Chondrocyte (in vitro differentiated cells): Measurements from ENCODE around the gene PLEKHM2. TPM values are rescaled to one million over a fixed set of nuclear protein-coding genes. Genes with fewer than 3 reads are reported as not detected.

Experiments
- DNase-seq: peaks from one replicate; pipeline ENCODE4 v3.0.0; 2021; ENCODE audit warnings: mixed read lengths, low spot score
- H3K27ac Mint-ChIP-seq: one replicate; pipeline ENCODE4 v1.8.0; 2021; ENCODE audit warnings: mild to moderate bottlenecking, moderate library complexity, mixed read lengths; ENCODE audit not compliant: unreplicated experiment
- H3K27me3 Mint-ChIP-seq: 2 replicates; pipeline ENCODE4 v1.8.0; 2021; ENCODE audit warnings: low read depth, mixed read lengths
- H3K36me3 Mint-ChIP-seq: 2 replicates; pipeline ENCODE4 v1.8.0; 2021; ENCODE audit warnings: low read depth, mixed read lengths
- H3K4me1 Mint-ChIP-seq: 2 replicates; pipeline ENCODE4 v1.8.0; 2021; ENCODE audit warnings: low read depth, mild to moderate bottlenecking, mixed read lengths
- H3K4me3 Mint-ChIP-seq: one replicate; pipeline ENCODE4 v1.8.0; 2021; ENCODE audit warnings: mild to moderate bottlenecking, moderate library complexity, mixed read lengths; ENCODE audit not compliant: unreplicated experiment
- H3K9me3 Mint-ChIP-seq: 2 replicates; pipeline ENCODE4 v1.8.0; 2021; ENCODE audit warnings: low read depth, mixed read lengths
- total RNA-seq: library from RNA; stranded (reverse); gene quantifications from 3 replicates; pipeline ENCODE4 v1.2.1, GENCODE V29; 2021
- TF ChIP-seq, protein P1 (sequence below): fragments of 200-600 bp; sonication (generic); IDR thresholded peaks from 2 replicates; pipeline ENCODE4 v1.5.0; 2021; ENCODE audit warnings: antibody characterized with exemption, mild to moderate bottlenecking, moderate library complexity

PLEKHM2 gene
- total RNA-seq, 1 donor from 2014 or later: 68.3 TPM

DNA sequence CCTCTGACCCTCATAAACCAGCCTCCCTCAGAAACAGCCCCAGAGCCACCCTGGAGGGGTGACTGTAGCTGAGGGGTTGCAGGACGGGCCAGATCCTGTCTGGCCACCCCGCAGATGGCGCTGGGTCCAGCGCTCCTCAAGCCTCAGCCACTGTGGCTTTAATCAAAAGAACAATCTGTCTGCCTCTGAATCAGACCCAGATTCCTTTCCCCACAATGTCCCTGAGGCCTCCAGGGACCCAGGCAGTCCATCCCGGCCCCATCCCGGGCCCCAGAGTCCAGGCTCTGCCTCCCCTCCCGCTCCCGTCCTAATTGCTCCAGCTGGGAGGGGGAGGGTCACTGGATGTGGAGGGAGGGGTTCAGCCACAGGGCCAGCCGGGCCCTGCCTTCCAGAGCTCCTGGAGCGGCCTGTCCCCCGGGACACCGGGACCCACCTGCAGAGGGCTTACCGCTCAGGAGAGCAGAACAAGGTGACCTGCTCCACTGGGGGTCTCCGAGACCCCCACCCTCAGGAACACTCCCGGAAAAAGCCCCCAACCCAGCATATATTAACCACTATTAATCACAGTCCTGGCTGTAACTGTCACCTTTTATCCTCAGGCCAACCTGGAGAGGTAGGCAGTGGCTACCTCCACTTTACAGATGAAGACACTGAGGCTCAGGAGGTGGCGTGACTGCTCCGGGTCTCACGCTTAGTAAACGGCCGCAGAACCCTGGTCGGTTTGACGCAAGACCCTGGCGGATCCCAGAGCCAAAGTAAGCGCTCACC lies 73.6 kb downstream of the PLEKHM2 start:
- peak overlapping the region; percentile 83 for H3K4me3 Mint-ChIP-seq

DNA sequence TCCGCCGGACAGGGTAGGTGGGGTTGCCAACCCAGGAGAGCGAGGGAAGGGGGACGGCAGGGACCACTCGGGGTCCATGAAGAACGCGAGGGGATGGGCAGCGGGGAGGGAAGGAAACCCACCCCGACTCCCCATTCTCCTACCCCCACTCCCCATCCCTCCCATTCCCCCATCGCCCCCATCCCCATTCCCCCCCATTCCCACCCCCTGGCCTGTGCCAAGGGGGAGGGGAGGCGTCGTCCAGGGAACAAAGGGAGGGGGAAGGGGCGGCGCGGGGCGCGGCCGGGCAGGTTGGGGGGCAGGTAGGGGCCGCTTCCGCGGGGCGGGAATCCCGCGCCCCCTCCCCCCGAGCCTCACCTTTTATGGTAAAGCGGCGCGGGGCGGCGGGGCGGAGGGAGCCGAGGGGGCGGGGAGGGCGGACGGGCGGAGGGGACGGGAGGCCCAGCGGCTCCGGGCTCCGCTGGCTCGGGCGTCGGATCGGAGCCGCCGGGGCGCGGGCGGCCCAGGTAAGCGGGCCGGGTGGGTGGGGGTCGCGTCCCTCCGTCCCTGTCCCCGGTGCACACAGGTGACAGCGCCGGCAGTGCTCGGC lies 74.3 kb downstream of the PLEKHM2 start, which contains the start of gene FBLIM1:
FBLIM1 (plus strand) TSS at position 453 of the 589 bp plus-strand sequence. CDS start 6,189 bp downstream, outside the sequence.
- Mint-ChIP-seq H3K27ac (peak within 1 kb of the TSS; percentile 95), H3K9me3 (no peaks in the 10 kb centered on the region), H3K4me1 (peaks cover 55% of the 10 kb centered on the region), H3K4me3 (peak within 1 kb of the TSS; percentile 92), H3K27me3 (no peaks in the 10 kb centered on the region), H3K36me3 (peaks cover 8% of the 10 kb centered on the region)
- no peak for DNase-seq
- TF ChIP-seq, protein P1, sequence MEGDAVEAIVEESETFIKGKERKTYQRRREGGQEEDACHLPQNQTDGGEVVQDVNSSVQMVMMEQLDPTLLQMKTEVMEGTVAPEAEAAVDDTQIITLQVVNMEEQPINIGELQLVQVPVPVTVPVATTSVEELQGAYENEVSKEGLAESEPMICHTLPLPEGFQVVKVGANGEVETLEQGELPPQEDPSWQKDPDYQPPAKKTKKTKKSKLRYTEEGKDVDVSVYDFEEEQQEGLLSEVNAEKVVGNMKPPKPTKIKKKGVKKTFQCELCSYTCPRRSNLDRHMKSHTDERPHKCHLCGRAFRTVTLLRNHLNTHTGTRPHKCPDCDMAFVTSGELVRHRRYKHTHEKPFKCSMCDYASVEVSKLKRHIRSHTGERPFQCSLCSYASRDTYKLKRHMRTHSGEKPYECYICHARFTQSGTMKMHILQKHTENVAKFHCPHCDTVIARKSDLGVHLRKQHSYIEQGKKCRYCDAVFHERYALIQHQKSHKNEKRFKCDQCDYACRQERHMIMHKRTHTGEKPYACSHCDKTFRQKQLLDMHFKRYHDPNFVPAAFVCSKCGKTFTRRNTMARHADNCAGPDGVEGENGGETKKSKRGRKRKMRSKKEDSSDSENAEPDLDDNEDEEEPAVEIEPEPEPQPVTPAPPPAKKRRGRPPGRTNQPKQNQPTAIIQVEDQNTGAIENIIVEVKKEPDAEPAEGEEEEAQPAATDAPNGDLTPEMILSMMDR: no peak

More for the DNA sequence above, 73.6 kb downstream of the PLEKHM2 start:
- TF ChIP-seq, protein P1: peak; percentile 10
- peak overlapping the region; percentile 82 for H3K27ac Mint-ChIP-seq
- peaks cover 8% of the 10 kb centered on the region for H3K36me3 Mint-ChIP-seq
- H3K9me3 Mint-ChIP-seq: no peaks in the 10 kb centered on the region
- H3K27me3 Mint-ChIP-seq: no peaks in the 10 kb centered on the region
- DNase-seq: no peak
- peaks cover 54% of the 10 kb centered on the region for H3K4me1 Mint-ChIP-seq

DNA sequence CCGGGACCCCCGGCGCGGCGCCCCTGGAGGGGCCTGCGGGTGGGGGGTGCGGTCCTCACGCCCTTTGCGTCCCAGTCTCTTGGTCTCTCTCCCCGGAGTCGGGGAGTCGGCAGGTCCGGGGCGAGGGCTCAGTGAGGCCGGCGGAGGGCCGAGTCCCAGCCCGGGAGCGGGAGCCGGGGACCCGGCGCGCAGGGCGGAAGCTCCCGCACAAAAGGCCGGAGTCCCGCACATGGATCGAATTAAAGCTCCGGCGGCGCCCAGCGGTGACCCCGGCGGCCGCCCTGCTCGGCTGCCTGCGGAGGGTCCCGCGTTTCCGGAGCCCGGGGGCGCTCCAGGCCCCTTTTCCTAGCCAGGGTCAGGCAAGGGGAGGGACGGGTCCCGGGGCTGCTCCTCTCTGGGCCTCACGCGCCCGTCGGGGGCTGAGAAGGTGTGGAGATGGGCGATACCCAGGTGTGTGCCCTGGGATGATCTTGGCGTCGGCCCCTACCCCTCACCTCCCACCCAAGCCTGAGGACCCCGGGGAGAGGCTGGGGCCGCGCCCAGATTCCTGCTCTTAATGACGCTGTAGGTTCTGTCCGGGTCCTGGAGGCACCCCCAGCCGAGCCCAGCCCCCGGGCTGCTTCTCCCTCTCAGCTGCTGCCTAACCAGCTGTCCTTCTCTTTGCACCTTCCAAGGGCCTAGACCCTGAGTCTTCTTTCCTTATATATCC lies 75.0 kb downstream of the PLEKHM2 start:
- Mint-ChIP-seq H3K27ac (peak overlapping the region; percentile 95), H3K27me3 (no peaks in the 10 kb centered on the region), H3K36me3 (peaks cover 13% of the 10 kb centered on the region), H3K4me3 (peak overlapping the region; percentile 92), H3K4me1 (peaks cover 61% of the 10 kb centered on the region), H3K9me3 (no peaks in the 10 kb centered on the region)
- DNase-seq: no peak
- TF ChIP-seq, protein P1: peak; percentile 11

DNA sequence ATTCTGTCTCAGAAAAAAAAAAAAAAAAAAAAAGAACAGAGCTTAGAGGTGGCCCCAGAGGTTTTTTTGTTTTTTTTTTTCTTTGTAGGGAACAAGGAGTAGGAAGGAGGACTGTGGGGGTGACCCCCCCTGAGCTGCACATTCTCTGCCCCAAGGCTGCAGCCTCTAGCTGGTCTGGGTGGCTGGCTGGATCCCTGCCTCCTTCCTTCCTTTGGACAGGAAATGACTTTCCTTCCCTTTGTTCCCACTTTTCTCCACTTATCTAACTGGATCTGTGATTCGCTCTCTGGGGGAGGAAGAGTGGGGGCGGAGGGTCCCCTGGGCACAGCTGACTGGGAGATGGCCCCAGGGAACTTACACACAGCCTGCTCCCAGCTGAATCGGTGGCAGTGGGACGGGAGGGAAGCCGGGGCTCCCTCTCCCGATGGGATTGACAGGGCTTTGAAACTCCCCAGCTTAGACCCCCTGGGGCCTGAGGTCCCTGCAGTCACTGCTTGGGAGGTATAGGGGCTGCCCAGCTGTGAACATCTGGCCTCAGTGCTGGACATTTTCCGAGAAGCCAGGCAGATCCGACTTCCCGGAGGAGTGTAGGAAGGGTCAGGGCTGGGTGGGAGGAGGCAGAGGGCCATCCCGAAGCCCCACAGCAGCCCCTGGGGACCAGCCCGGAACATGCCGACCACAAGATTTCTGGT lies 76.5 kb downstream of the PLEKHM2 start:
- peak overlapping the region; percentile 95 for H3K27ac Mint-ChIP-seq
- H3K36me3 Mint-ChIP-seq: peaks cover 25% of the 10 kb centered on the region
- peak overlapping the region; percentile 92 for H3K4me3 Mint-ChIP-seq
- no peak for DNase-seq
- TF ChIP-seq, protein P1: peak; percentile 11
- peaks cover 68% of the 10 kb centered on the region for H3K4me1 Mint-ChIP-seq
- no peaks in the 10 kb centered on the region for H3K27me3 Mint-ChIP-seq
- no peaks in the 10 kb centered on the region for H3K9me3 Mint-ChIP-seq
